ENCODE results near the gene AGBL4.

The AGBL4 gene

DNA sequence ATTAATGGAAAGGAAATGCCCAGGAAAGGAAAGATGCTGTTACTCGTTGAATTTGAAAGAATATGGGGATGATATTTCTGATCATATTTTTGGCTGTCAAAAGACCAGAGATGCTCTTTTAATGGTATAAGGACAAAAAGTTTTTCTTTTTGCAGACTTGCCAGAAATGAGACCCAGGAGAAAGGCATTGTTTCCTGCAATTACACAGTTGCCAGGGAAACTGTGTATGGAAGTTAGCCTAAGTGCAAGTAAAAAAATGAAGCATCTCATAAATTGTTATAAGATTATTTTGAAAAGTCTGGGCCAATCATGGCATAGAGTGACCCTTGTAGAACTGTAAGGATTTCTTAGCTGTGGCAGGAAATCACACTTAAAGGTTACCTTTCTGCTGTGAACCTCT is 1091.4 kb downstream of the AGBL4 start:
- no peak for DNase-seq

GRCh38 chr1:48931506-48932192 is 1092.1 kb downstream of the AGBL4 start:
- DNase-seq: no peak

GRCh38 chr1:48930011-48930410 is 1093.7 kb downstream of the AGBL4 start:
- no peak for DNase-seq

GRCh38 chr1:48924099-48924498 is 1099.7 kb downstream of the AGBL4 start:
- DNase-seq: no peak

DNA sequence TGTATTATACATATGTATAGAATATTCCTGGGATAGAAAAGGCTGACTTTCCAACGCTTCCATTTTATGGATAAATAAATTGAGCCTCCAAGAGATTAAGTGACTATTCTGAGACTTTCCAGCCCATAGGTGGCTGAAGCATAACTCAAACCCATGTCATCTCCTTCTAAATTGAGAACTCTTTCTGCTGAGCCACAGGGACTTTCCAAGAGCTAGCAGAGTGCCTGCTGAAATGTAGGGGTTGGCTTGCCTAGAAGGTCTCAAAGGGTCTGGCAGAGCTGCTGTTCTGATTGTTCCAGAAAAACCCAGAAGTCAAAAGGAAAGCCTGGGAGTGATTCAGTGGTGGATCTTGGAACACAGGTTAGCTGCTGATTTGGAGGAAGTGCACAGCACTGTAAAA is 1100.6 kb downstream of the AGBL4 start:
- DNase-seq: no peak

- DNase-seq: no peak
These were observed 1102.9 kb downstream of the AGBL4 start for GRCh38 chr1:48920851-48921250.

GRCh38 chr1:48917901-48918603 is 1105.7 kb downstream of the AGBL4 start:
- no peak for DNase-seq

DNA sequence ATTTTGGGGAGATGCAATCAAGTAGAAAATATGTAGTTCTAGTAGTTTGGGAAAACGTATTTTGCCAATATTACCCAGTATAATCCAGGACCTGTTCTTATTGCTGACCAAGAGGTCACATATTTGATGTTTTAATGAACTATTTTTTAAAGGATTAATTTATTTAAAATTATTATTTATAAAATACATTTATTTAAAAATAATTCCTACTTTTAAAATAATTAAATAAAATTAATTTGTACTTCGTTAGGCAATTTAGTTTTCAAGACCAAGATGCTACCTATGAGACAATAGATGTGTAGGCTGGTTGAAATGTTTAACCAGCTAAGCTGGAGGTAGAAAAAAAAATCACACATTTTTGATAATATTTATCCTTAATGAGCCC is 1106.7 kb downstream of the AGBL4 start:
- no peak for DNase-seq

- DNase-seq: no peak
These were observed 1107.4 kb downstream of the AGBL4 start for GRCh38 chr1:48916130-48917069.

DNA sequence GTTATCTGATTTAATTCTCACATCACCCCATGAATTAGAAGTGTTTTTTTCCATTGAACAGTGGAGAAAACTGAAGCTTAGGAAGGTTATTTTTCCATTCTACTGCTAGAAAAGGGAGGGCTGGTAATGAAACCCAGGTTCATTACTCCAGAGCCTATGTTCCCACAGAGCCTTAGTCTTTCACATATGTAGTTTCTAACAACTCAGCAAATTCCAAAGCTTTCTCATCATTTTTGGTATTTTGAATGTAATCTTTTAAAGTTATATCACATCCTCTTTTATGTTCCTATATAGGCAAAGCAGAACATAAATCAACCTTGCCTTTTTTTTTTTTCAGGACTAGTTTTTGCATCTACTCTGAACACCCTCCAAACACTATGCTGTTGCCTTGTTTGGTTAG is 1115.1 kb downstream of the AGBL4 start:
- no peak for DNase-seq

DNA sequence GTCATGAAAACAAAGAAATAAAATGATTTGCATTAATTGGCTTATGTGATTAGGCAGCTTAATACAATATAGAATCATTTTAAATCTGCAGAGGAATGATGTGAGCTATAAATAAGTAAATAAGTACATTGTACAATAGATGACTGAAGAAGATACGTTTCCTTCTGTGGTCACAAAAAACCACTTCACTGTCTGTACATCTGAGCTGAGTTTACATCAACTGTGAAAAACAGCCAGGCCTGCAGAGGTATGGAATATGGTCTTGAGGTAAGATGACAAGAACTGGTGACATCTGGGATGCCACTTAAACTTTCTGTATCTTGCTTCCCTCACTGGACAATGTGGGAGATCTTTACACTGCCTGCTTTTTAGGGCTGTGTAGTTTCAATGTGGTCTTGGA is 1117.0 kb downstream of the AGBL4 start:
- no peak for DNase-seq

DNA sequence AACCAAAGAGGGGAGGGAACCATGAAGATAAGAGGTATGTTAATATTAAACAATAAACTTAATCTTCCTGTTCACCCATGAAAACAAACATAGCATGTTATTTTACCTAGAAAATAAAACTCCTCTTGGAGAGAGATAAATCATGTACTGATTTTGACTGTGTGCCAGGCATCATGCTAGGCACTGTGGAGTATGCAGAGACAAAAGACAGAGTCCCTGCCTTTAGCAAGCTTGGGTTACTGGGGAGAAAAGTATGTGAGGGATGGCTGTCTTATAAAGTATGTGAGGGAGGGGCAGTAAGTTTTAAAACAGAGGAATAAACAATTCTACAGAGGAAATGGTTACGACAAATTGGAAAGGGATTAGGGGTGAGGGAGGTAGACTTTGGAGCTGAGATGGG is 1117.6 kb downstream of the AGBL4 start:
- DNase-seq: no peak

GRCh38 chr1:48903291-48903690 is 1120.5 kb downstream of the AGBL4 start:
- DNase-seq: no peak

DNA sequence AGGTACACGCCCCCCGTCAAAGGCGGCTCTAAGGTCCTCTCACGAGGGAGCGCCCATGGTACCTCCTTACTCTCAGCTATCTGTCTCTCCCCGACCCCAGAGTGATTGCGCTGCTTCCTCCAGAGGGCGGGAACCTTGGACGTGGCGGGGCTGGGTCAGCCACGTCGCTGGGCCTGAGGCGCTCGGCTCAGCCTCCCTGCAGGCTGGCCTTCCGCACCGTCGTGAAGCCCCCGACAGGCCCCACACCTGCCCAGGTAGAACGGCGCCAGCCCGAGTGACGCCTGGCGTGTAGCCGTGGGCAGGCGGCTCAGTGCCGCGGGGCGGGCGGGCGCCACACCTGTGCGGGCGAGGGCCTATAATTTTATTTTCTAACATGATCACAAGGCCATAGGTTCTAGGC is 1124.9 kb downstream of the AGBL4 start:
- no peak for DNase-seq

DNA sequence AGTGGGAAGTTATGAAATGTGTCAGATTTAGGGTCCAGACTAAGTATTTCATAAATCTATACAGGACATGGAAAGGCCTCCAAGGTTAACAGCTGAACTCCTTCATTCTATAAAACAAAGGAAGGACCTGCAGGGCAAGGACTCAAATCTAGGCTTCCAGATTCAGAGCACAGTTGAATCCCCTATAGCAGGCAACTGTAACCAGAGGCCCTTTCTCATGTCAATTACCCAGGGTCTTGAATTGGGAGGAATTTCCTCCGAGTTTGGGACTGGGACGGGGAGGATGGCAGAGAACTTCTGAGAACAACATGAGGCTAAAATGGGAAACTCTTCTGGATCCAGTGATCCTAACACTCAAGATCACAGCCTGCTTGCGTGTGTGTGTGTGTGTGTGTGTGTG is 1134.1 kb downstream of the AGBL4 start:
- DNase-seq: no peak

- DNase-seq: no peak
These were observed 1134.7 kb downstream of the AGBL4 start for GRCh38 chr1:48889082-48889481.

GRCh38 chr1:48887796-48888195 is 1136.0 kb downstream of the AGBL4 start:
- no peak for DNase-seq

DNA sequence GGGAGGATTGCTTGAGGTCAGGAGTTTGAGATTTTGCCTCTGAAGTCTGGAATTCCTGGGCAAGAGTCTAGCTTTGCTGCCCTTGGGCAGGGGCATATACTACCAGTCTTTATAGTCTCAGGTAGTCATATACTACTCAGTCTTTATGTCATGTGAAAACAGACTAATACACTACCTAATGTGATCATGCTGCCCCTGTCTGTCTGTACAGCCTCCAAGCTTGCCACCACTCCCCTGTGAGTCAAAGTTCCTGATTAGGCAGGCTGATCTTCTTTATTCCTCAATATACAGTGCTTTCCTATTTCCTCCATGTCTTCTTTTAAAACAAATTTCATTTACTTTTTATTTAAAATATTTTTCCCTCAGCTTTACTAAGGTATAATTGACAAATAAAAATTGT is 1141.7 kb downstream of the AGBL4 start:
- no peak for DNase-seq

DNA sequence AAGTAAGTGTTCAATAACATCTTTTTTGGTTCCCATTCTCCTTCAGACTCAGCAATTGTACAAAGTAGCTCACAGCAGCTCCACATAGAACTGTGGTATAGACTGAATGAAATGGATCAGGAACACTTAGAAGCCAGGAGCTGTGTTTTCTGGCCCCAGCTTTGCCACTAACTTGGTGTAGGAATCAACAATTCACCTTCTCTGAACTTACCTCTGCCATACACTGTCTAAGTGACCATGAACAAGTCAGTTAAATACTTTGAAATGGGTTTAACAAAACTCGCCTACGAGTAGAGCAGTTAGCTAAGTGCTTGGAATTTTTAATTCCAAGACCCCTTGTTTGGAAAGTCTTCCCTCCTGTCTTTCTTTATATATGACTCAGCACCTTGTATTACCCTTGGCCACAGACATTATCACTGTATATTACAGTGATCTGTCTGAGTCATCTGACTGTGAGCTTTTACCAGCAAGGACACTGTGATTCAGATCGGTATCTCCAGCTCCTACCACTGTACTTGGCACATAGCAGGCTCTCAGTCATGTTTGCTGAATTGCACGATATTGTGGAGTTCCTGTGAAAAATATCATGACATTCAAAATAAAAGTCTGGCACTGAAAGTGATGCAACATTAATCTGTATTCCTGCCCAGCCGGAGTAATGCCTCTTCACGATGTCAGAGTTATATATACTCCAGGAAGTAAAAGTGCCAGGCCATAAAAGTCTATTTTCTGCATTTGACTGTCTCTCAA is 1145.4 kb downstream of the AGBL4 start:
- no peak for DNase-seq

DNA sequence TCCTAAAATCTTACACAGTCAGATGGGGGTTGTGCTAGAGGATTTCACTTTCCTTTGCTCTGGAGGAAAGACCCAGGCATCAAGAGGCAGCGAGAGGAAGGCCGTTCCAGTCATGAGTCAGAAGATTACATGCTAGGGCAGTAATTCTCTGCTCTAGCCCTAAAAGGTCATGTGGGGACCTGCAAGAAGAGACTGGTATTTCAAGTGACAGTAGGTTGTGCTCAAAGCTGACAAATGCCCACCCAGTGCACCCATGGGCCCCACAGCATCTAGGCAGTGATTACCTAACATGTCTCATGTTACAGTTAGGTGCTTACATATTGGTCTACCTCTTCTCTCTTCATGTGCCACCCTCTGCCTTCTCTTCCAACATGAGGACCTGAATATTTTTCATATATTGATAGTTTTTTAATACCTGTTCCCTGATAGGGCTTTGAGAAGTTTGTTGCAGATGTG is 1147.4 kb downstream of the AGBL4 start:
- no peak for DNase-seq

DNA sequence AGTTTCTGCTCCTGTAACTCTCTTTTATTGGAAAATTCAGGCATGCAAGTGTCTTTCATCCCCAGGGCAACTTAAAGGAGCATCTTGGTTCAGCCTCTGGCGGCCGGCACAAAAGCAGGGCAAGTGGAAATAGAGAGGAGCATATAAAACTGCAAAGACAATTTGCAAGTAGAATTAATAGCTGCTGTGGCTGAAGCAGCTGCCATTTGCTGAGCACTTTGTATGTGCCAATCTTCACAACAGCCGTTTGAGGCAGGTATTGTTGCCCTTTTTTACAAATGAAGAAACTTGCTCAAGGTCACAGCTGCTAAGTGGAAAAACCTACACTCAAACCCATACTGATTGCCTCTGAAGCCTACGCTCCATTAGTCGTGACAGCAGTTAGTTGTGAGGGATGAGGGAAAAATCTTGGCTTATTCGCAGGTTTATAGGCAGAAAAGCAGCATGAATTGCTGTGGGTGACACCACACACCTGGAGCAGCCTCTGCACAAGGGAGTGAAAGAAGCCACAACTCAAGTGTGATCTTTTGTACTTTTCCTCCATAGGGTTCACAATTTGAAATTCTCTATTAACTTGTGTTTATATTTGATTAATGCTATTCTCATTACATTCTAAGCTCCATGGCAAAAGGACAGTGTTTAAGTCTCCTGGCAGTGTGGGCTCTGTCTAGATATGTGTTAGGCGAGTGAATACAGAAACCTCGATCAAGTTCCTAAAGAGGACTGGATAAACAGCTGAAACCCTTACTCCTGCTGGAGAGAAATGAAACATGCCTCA is 1148.0 kb downstream of the AGBL4 start:
- DNase-seq: no peak

- DNase-seq: no peak
These were observed 1149.8 kb downstream of the AGBL4 start for GRCh38 chr1:48873944-48874343.

Data from activated CD4-positive, alpha-beta T cell treated with anti-CD3 and anti-CD28 coated beads for 4 hours (primary cell).